Measurements from ENCODE around the gene CYSRT1.
A peak's percentile ranks its signal among the peaks of the same experiment; 100 is the strongest.

Gene CYSRT1

DNA sequence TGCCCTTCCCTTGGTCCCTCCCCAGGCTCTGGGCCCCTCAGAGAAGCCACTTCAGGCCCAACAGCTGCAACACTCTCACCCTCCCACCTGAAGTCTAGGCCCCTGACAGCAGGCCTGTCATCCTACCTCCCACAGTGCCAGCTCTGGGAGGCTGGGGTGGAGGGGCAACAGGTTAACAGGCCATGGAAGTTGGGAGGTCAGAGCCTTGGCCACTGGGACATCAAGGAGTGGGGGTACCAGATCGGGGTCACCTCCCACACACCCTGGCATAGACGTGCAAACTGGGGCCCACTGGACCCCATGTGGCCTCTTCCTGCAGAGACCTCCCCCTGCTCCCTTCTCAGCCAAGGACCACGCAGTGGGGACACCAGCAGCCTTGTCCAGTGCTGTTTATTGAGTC lies 33.7 kb upstream of the CYSRT1 start:
- no peak for DNase-seq

GRCh38 chr9:137191691-137192447 lies 33.1 kb upstream of the CYSRT1 start:
- DNase-seq, result no peak

- no peak for DNase-seq
These were observed 32.6 kb upstream of the CYSRT1 start for GRCh38 chr9:137192448-137192780.

DNA sequence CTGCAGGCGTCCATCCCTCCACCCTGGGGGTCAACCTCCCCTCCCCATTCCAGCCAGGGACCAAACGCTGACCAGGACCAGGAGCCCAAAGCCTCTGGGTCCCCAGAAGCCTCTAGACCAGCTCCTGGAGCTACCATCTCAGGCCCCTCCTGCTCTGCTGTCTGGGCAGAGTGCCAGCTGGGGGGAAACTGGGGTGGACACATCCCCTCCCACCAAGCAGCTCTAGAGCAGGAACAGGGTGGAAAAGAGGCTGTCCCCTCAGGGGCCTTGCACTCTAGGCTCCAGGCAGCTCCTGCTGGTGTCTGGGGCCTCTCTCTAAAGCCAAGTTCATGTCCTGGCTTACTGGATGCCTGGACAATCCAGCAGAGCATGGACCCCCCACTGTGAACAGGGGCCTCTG lies 32.1 kb upstream of the CYSRT1 start:
- DNase-seq, result no peak

- no peak for DNase-seq
These were observed 31.2 kb upstream of the CYSRT1 start for GRCh38 chr9:137193771-137194170.

- no peak for DNase-seq
These were observed 30.6 kb upstream of the CYSRT1 start for GRCh38 chr9:137194388-137194787.

GRCh38 chr9:137194909-137195308 lies 30.1 kb upstream of the CYSRT1 start:
- DNase-seq, result no peak

GRCh38 chr9:137195525-137196220 lies 29.3 kb upstream of the CYSRT1 start:
- peak; percentile 87 for DNase-seq

DNA sequence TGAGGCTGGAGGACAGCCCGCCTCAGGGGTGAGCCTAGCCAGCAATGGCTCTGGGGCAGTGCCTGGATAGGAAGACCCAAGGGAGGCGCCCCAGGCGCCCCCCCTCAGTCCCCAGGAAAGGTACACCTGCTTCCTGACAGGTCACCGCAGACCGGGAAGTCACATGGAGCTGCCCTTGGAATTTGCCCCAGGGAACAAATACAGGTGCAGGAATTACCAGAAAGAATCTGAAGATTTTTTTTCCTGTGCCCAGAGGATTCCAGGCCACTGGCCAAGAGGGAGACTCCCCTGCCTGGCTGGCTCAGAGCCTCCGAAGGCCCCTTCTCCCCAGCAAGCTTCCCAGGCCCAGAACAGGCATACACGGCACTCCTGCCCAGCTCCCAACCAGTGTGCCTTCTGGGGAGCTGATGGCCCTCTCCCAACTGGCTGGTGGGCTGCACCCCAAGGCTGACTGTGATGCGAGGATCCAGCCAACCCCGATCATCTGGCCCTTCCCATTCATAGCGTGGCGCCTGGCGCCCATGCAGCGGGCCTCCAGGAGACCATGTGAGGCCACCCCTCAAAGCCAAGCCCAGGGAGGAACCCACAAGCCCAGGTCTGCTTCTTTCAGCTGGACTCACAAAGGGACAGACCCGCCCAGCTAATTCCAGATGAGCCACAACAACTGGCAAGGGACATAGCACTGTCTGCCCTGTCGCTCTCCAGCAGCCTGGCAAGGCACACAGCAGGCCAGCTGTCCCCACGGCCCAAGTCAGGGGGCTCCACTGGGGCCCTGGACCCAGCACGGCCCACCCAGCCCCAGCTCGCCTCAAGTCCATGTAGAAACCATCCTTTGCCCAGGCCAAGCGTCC lies 26.7 kb upstream of the CYSRT1 start:
- DNase-seq, result no peak

- DNase-seq, result no peak
These were observed 26.1 kb upstream of the CYSRT1 start for GRCh38 chr9:137198902-137199283.

DNA sequence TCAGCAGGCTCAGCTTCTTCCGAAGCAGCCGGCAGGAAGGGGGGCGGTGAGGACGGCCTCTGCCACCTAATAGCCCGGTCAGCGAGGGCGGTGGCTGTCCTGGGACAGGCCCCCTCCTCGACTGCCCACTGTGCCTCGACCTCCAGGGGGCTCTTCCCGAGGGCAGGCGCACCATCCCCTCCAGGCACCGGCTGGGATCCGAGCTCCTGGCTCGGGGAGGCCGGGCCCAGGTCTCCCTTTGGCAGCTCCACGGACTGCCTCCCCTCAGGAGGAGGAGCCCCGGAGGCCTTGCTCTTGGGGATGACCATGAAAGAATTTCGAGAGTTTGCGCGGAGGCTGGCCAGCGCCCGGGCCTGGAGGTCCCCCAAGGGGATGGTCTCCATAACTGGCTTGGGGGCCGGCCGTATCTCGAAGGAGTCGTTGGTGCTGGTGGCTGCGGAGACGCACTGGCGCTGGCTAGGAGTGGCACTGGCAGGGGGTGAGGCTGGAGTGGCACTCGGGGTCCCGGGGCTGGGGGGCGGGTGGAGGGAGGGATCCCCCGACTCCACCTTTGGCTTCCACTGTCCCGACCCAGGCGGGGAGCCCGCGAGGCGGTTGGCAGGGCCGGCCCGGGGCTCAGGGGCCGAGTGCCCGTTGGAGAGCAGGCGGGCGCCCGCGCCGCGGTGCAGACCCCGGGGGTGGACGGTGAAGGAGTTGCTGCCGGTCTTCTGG lies 25.4 kb upstream of the CYSRT1 start:
- no peak for DNase-seq

DNA sequence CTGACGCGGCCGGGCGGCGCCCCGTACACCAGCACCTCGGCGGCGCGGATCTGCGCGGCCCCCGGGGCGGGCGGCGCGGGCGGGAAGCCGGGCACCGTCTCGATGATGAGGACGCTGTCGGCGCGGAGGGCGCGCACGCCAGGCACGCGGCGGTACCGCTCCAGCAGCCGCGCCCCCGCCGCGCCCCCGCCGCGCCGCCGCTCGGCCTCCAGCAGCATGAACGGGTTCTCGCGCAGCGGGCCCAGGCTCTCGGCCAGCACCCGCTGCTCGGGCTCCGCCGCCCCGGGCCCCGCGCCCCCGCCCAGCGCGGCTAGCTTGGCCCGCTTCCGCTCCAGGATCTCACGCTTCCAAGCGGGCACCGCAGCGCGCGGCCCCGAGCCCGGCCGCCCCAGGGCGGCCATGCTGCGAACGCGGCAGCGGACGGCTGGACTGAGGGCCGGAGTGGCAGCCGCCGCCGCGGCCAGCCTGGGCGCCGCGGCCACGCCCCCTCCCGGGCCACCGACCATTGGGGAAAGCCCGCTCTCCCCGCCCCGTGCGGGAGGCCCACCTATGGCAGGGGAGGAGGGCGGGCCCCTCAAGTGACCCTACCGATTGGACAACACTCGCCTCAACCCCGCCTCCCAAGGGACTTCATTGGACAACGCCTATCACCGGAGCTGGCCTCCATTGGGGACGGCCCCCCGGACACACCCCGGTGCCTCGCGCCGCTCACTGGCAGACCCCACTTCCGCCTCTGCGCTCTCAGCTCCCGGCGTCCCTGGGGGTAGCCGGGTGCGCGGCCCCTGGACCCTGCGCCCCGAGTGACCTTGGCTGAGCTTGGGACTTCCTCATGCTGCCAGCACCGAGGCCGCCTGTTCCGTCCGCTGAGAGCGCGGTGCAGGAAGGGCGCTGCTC lies 24.4 kb upstream of the CYSRT1 start, which contains the start of gene TPRN:
TPRN (minus strand) TSS at position 431 of the 894 bp plus-strand sequence; CDS start at position 401, 30 bp downstream.
- peak; percentile 97 for DNase-seq

GRCh38 chr9:137201205-137201868 lies 23.6 kb upstream of the CYSRT1 start:
- no peak for DNase-seq

DNA sequence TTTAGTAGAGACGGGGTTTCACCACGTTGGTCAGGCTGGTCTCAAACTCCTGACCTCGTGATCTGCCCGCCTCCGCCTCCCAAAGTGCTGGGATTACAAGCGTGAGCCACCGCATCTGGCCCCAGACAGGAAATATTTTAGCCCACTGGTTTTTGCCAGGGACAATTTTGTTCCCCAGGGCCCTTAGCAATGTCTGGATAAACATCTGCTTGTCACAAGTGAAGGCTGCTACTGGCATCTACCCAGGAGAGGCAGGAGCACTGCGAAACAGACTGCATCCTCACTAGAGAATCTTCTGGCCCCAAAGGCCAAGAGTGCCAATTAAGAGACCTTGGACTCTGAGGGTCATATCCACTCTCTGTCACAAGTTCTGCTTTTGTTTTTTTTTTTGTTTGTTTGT lies 22.0 kb upstream of the CYSRT1 start:
- DNase-seq, result no peak

GRCh38 chr9:137204731-137205125 lies 20.2 kb upstream of the CYSRT1 start:
- DNase-seq, result no peak

GRCh38 chr9:137205126-137206069 lies 19.6 kb upstream of the CYSRT1 start, which contains the start of the genes NDOR1 and TMEM203:
Gene NDOR1, plus strand, starts transcription at chr9:137205700. Its CDS starts 78 bp downstream, at chr9:137205778.
Gene TMEM203, minus strand, starts transcription at chr9:137205648. Its CDS starts 234 bp downstream, at chr9:137205414.
- DNase-seq, result no peak

- no peak for DNase-seq
These were observed 18.4 kb upstream of the CYSRT1 start for GRCh38 chr9:137206602-137207001.

DNA sequence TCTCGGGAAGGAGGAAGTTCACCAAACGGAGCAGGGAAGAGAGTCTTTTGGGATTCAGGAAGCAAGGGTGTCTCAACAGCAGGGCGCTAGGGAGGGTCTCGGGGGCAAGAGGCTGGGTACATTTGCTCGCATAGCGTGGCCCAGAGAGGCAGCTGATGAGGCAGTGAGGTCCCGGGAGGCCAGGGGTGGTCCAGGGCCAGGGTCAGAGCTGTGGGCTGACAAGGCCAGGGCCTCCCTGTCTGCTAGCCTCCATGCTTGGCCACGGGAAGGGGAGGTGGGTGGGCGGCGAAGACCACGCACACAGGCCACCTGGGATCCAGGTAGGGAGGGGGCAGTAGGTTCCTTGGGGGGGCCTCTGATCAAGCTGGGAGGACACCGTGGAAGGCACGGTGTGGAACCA lies 13.4 kb upstream of the CYSRT1 start:
- no peak for DNase-seq

GRCh38 chr9:137212520-137212919 lies 12.5 kb upstream of the CYSRT1 start:
- DNase-seq, result no peak

All from NCI-H1417 treated with DMSO at 0.1 percent for 48 hours (cell line).